HG03354 (cell line): ENCODE data around the gene RAD51D.
"Not testable (repeated sequence)": the region's sequence is repeated elsewhere in the genome, so short reads cannot be mapped to it uniquely, and the experiment has no call there.

Experiments
- ATAC-seq: cut with Tn5 transposase; IDR thresholded peaks from one replicate; pipeline ENCODE4 v1.9.1; 2021; ENCODE audit warnings: mild to moderate bottlenecking; ENCODE audit not compliant: unreplicated experiment, poor library complexity, severe bottlenecking

The RAD51D gene

DNA sequence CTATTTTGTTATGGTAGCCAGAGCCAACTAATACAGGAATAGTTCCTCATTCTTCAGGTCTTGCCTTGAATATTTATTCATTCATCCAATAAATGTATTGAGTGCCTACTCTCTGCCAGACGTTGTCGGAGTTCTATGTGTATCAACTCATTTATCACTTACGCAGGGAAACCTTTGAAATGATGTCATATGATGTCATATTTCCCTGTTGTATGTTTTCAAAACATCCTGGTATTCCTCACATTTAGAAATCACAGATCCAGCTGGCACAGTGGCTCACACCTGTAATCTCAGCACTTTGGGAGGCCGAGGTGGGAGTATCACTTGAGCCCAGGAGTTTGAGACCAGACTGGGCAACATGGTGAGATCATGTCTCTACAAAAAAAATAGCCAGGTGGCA is 25.2 kb upstream of the RAD51D start:
- ATAC-seq: no peak

DNA sequence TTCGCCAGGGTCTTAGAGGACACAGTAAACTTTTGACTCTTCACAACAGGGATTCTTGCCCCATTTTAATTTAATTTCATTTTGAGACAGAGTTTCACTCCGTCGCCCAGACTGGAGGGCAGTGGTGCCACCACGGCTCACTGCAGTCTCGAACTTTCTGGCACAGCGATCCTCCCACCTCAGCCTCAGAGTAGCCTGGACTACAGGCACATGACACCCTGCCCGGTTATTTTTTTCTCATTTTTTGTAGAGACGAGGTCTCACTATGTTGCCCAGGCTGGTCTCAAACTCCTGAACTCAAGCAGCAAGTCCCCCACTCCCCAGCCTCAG is 22.8 kb upstream of the RAD51D start:
- ATAC-seq: no peak

DNA sequence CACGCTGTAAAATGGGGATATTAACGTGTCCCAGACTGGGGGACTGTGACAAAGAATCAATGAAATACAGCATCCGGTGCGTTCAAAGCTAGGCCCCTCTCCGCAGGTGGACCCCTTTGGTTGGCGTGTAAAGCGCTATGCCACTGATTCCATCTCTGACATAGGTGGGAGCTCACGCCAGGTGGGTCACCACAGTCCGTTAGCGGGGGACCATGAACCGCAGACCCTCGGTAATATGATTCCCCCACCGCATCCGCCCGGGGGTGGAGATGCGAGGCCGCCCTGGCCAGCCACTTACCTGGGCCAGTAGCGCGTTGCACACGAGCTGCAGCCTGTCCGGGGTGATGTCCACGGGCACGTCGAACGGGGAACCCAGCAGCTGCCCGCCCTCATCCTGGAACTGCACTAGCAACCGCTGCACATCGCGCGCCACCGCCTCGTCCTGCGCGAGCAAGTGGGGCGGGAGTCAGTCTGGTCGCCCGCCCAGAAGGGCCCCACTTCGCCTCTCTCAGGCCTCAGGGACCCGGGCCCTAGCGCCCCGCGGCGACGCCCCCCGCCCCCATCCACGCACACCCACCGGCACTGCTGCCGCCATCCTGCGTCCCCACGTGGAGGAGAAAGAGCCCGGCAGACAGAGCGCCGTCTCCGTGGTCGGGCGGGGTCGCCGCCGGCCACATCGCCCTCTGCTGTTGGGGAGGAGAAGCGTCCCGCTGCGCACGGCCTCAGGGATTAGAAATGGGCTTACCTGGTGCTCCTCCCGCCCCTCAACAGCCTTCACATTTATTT is 22.2 kb upstream of the RAD51D start, which contains the start of gene NLE1:
TSS of gene NLE1 (minus strand) at position 623 of the 786 bp plus-strand sequence. CDS start at position 595, 28 bp downstream.
- ATAC-seq: peak; percentile 89

GRCh38 chr17:35138218-35138617 is 18.6 kb upstream of the RAD51D start:
- ATAC-seq: no peak

- no peak for ATAC-seq
These were observed 15.7 kb upstream of the RAD51D start for GRCh38 chr17:35135322-35135721.

DNA sequence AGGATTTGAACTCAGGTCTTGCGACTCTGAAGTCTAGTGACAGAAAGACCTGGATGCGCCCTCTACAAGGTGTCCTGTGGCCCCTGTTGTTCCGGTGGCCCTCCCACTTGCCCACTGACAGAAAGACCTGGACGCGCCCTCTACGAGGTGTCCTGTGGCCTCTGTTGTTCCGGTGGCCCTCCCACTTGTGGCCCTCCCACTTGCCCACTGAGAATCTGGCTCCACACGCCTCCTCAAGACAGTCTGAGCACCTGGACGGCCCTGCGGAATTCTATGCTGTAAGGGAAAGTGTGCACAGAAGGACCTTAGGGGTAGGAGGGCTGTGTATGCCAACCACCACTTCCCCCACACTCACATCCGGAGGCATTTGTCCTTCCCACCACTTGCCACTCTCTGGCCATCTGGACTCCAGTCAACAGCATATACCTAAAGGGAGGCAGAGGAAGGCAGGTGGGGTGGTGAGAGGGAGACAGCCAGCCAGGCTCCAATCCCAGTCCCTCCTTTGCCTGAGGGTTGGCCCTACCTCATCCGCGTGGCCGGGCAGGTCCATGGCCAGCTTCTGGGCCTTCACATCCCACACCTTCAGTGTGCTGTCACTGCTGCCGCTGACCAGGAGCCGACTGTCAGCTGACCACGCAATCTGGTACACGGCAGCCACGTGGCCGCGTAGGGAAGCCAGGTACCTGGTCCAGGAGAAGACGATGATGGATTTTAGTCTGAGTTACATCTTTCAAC is 13.3 kb upstream of the RAD51D start:
- no peak for ATAC-seq

GRCh38 chr17:35132099-35132498 is 12.4 kb upstream of the RAD51D start:
- no peak for ATAC-seq

GRCh38 chr17:35130392-35130791 is 10.7 kb upstream of the RAD51D start:
- no peak for ATAC-seq

DNA sequence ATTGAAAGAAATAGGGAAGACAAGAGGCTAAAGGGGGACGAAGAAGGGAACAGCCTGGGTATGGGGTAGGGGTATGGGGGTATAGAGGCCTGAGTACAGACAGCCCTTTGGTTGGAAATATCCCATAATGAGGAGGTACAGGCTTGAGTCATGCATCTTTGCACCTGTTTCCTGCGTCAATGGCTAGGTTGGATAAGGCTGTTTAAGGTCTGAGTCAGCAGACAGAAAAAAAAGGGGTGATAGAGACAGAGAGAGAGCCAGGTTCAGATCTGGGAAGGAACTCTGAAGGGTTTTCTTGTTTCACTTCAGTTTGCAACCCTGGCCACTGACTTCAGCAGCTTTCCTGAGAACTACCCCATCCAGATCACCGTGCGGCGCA is 10.3 kb upstream of the RAD51D start:
- ATAC-seq: no peak

DNA sequence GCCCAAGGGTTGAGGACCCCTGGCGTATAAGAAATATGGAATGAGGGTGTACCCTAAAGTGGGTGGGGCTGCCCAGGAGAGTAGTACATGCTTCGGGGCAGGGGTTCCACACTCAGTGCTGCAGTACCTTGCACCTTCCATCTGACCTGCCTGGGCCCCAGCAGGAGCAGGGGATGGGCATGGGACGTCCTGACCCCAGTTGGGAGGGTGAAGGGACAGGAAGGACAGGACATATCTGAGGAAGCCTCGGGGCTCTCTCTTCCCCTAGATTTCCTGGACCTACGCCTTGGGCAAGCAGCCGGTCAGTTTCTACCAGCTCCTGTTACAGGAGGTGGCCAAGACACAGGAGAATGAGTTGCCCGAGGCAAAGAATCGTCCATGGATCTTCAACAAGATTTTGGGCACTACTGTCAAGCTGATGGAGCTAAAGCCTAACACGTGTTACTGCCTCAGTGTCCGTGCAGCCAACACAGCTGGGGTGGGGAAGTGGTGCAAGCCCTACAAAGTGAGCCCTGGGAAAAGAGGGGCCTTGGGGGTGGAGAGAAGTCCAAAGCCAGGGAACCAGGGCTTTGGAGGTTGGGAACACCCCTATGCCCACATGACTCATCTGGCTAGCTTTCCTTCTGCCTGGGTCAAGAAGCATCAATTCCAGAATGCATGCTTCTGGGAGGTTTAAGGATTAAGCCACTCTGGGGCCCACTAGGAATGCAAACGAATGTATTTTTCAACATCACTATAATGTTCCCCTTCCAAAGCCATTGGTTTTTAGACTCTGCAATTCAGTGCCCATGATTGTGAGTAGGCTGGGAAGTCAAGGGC is 9.7 kb upstream of the RAD51D start:
- ATAC-seq: no peak

DNA sequence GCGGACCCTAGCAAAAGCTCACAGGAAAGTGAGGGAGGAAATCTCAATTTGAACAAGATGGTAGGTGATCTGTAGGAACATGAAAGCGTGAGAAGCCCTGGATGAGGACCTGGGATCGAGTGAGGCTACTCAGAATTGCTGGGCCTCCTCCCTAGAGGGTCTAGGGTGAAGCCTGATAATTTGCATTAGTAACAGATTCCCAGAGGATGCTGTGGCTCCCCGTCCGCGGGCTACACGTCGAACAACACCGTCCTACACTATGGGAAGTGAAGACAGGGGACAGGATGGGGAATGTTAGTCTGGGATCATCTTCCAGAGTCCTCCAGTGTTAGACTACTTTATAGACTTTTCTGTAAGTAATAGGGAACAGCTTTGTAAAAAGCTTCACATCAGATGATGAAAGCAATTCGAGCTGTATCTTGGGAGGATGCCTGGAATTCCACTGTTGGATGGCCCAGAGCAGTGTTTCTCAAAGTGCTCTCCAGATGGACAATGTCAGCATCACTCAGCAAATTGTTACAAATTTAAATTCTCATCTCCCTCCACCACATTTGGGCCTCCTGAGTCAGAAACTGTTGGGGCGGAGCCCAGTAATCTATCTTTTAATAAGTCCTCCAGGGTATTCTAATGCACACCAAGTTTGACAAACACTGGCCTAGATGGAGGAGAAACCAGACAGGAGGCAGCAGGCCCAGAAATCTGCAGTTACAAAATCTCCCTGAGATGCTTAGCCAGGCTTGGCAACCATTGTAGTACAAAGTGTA is 8.3 kb upstream of the RAD51D start:
- no peak for ATAC-seq

DNA sequence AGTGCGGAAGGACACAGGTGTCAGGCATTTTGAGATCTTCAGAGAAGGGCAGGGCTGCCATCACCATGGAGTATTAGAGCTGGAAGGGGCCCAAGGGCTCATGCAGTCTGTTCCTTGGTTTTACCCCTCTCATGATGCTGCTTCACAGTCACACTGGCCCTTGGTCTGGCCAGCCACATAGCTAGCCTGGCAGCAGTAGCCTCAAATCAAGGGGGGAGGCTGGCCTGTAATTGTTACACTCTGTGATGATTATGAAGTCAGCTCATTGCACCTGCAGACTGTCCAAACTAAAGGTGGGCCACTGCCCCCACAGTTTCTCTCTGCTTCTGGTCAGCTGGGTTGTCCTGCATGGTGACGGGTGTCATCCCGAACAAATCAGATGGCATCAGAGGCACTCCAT is 1.7 kb upstream of the RAD51D start, which contains the start of gene FNDC8:
TSS of gene FNDC8 (plus strand) at position 301 of the 400 bp plus-strand sequence. CDS start at position 380, 79 bp downstream.
- no peak for ATAC-seq

- no peak for ATAC-seq
These were observed 1.7 kb downstream of the RAD51D start for GRCh38 chr17:35117984-35118383.

GRCh38 chr17:35116845-35117244 is 2.8 kb downstream of the RAD51D start:
- ATAC-seq: no peak

GRCh38 chr17:35110791-35111190 is 8.9 kb downstream of the RAD51D start:
- ATAC-seq: not testable (repeated sequence)

DNA sequence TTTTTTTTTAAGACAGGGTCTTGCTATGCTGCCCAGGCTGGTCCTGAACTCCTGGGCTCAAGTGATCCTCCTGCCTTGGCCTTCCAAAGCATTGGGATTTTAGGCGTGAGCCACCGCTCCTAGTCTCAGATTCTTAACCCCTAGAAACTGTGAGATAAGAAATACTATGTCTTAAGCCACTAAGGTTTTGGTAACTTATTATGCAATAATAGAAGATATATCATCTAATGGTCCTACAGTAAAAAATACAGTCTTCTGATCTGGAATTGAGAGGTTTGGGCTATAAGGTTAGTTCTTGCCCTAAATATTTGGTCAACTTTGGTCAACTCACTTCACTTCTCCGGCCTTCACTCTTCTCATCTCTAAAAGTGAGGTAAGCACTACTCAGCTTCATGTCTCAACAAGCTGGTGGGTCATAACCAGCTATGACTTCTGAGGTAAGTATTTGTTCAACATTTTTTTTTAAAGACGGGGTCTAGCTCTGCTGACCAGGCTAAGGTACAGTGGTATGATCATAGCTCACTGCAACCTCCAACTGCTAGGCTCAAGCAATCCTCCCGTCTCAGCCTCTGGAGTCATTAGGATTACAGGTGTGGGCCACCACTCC is 14.7 kb downstream of the RAD51D start:
- ATAC-seq: no peak

DNA sequence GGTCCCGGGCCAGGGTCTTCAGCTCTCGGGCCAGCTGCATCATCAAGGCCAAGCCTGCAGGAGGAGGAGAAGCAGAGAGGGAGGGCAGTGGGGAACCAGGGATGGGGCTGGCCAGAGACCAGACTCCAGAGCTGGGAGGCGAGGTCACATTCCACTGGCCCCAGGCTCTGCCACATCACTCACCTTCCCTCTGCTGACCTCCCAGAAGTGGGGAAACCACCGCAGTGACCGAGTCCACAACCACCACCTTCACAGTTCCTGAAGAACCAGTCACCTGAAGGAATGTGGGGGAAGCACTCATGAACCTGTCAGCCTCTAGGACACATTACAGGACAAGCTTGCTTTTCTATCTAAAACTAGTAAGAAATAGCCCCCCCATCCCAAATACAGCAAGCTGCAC is 16.4 kb downstream of the RAD51D start:
- ATAC-seq: no peak

DNA sequence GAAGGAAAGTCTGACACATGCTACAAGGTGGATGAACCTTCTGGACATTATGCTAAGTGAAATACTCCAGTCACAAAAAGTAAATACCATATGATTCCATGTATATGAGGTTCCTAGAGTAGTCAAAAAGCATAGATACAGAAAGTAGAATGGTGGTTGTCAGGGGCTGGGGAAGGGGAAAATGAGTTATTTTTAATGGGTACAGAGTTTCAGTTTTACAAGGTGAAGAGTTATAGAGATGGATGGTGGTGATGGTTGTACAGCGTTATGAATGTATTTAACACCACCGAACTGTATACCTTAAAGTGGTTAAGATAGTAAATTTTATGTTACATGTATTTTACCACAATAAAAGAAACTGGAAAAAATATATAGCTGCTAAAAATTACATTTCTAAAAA is 17.9 kb downstream of the RAD51D start:
- ATAC-seq: no peak

GRCh38 chr17:35101036-35101435 is 18.6 kb downstream of the RAD51D start:
- ATAC-seq: no peak
